Activated CD8-positive, alpha-beta memory T cell treated with anti-CD3 and anti-CD28 coated beads, Interleukin-2, amount 50 U/mL, for 24 hours (primary cell): ENCODE results near the gene PIGR.

ENCODE experiments used
- DNase-seq: peaks from one replicate; pipeline ENCODE4 v3.0.0-alpha.2; 2020; ENCODE audit errors: extremely low read depth

The PIGR gene

GRCh38 chr1:206960676-206961386 is 14.6 kb upstream of the PIGR start:
- no peak for DNase-seq

GRCh38 chr1:206958144-206958543 is 11.9 kb upstream of the PIGR start:
- DNase-seq = no peak

- DNase-seq = no peak
Measured at GRCh38 chr1:206957639-206958038, 11.4 kb upstream of the PIGR start.

GRCh38 chr1:206955476-206956451 is 9.5 kb upstream of the PIGR start:
- DNase-seq = no peak

GRCh38 chr1:206954459-206955342 is 8.4 kb upstream of the PIGR start:
- no peak for DNase-seq

GRCh38 chr1:206953626-206954025 is 7.4 kb upstream of the PIGR start:
- no peak for DNase-seq

- DNase-seq = no peak
Measured at GRCh38 chr1:206953126-206953525, 6.9 kb upstream of the PIGR start.

- no peak for DNase-seq
Measured at GRCh38 chr1:206952171-206952570, 5.9 kb upstream of the PIGR start.

- no peak for DNase-seq
Measured at GRCh38 chr1:206951318-206952100, 5.2 kb upstream of the PIGR start.

- DNase-seq = no peak
Measured at GRCh38 chr1:206949641-206950040, 3.4 kb upstream of the PIGR start.

GRCh38 chr1:206949208-206949607 is 2.9 kb upstream of the PIGR start:
- DNase-seq = no peak

- no peak for DNase-seq
Measured at GRCh38 chr1:206947255-206947654, 989 bp upstream of the PIGR start.

GRCh38 chr1:206945779-206946178 is 487 bp downstream of the PIGR start:
- DNase-seq = no peak

- DNase-seq = no peak
Measured at GRCh38 chr1:206944703-206945102, 1.6 kb downstream of the PIGR start.

- DNase-seq = no peak
Measured at GRCh38 chr1:206941766-206942418, 4.4 kb downstream of the PIGR start.

GRCh38 chr1:206940588-206940936 is 5.7 kb downstream of the PIGR start:
- DNase-seq = no peak

- DNase-seq = no peak
Measured at GRCh38 chr1:206939841-206940587, 6.3 kb downstream of the PIGR start.

- no peak for DNase-seq
Measured at GRCh38 chr1:206939131-206939530, 7.1 kb downstream of the PIGR start.

- no peak for DNase-seq
Measured at GRCh38 chr1:206937425-206937824, 8.8 kb downstream of the PIGR start.

- no peak for DNase-seq
Measured at GRCh38 chr1:206935491-206936067, 10.7 kb downstream of the PIGR start.
